Fibroblast of lung (primary cell): Measurements from ENCODE around the gene CCDC127. TPM values are rescaled to one million over a fixed set of nuclear protein-coding genes. Genes with fewer than 3 reads are reported as not detected.

Source experiments
- DNase-seq, 2 donors: peaks; one replicate each; pipeline versions ENCODE4 v3.0.0 to v3.0.0-alpha.2; 2010; ENCODE audit warnings: low read depth in 2 of 2
- H2AFZ ChIP-seq: 2 replicates; pipeline ENCODE4 v1.5.1; 2012; ENCODE audit warnings: low read length, control low read depth, inconsistent platforms
- H3K27ac ChIP-seq: 2 replicates; pipeline ENCODE4 v1.5.1; 2011; ENCODE audit warnings: low read length, control low read depth; ENCODE audit not compliant: insufficient read depth
- H3K27me3 ChIP-seq: 2 replicates; pipeline ENCODE4 v1.5.1; 2011; ENCODE audit warnings: mild to moderate bottlenecking, low read length; ENCODE audit not compliant: control insufficient read depth, insufficient read depth
- H3K36me3 ChIP-seq: 2 replicates; pipeline ENCODE4 v1.5.1; 2011; ENCODE audit warnings: low read length; ENCODE audit not compliant: control insufficient read depth, insufficient read depth
- H3K4me1 ChIP-seq: 2 replicates; pipeline ENCODE4 v1.5.1; 2011; ENCODE audit warnings: low read length; ENCODE audit not compliant: control insufficient read depth, insufficient read depth; ENCODE audit errors: extremely low read depth
- H3K4me2 ChIP-seq: 2 replicates; pipeline ENCODE4 v1.5.1; 2011; ENCODE audit warnings: low read length, control low read depth; ENCODE audit not compliant: insufficient read depth; ENCODE audit errors: extremely low read depth
- H3K4me3 ChIP-seq, 4 experiments: fragments of 200-600 bp in 1 of 4; sonication (generic) in 1 of 4; replicated peaks in 1 of 4; 2 replicates each; pipeline ENCODE4 v1.5.1; 2011 to 2016; ENCODE audit warnings: low read length in 4 of 4, low read depth in 3 of 4, mild to moderate bottlenecking in 3 of 4, control low read depth in 2 of 4, inconsistent platforms in 1 of 4, mixed read lengths in 1 of 4; ENCODE audit not compliant: insufficient read depth in 1 of 4; ENCODE audit errors: control extremely low read depth in 1 of 4
- H3K79me2 ChIP-seq: 2 replicates; pipeline ENCODE4 v1.5.1; 2012; ENCODE audit warnings: mild to moderate bottlenecking, low read length, inconsistent platforms; ENCODE audit not compliant: control insufficient read depth, insufficient read depth
- H3K9ac ChIP-seq: 2 replicates; pipeline ENCODE4 v1.5.1; 2011; ENCODE audit warnings: mild to moderate bottlenecking, low read length, control low read depth; ENCODE audit not compliant: insufficient read depth
- H3K9me3 ChIP-seq: 2 replicates; pipeline ENCODE4 v1.5.1; 2012; ENCODE audit warnings: low read depth, low read length; ENCODE audit not compliant: control insufficient read depth, insufficient read depth
- H4K20me1 ChIP-seq: 2 replicates; pipeline ENCODE4 v1.5.1; 2011; ENCODE audit warnings: low read length; ENCODE audit not compliant: control insufficient read depth, insufficient read depth; ENCODE audit errors: extremely low read depth
- EZH2 ChIP-seq: IDR thresholded peaks from 2 replicates; pipeline ENCODE4 v1.5.1; 2012; ENCODE audit warnings: low read length, control low read depth, mild to moderate bottlenecking; ENCODE audit errors: missing control alignments
- polyA plus RNA-seq, 2 donors: library from polyadenylated mRNA; depleted of rRNA in 1 of 2; stranded (reverse) in 1 of 2; unstranded in 1 of 2; fragments of >200 nt; gene quantifications; 2 replicates each; pipeline ENCODE4 v1.2.1, GENCODE V29; 2011 to 2012; ENCODE audit warnings: missing spikeins in 1 of 2
- total RNA-seq: library from RNA; depleted of rRNA; stranded (reverse); fragments of >200 nt; gene quantifications from 2 replicates; pipeline ENCODE4 v1.2.1, GENCODE V29; 2014
- TF ChIP-seq, protein P1 (sequence below), 2 donors: IDR thresholded peaks in 1 of 2; conservative IDR thresholded peaks in 1 of 2; 1 replicate in 1 of 2; 2 replicates in 1 of 2; pipeline ENCODE4 v1.5.1; 2011 to 2012; ENCODE audit warnings: low read length in 2 of 2, control low read depth in 1 of 2, inconsistent platforms in 1 of 2, low read depth in 1 of 2, mild to moderate bottlenecking in 1 of 2

CCDC127 gene
- total and polyA plus RNA-seq, 2 donors (not counting 1 experiment from before 2014, with no cell fraction given) = 4.8 to 5.6 TPM

- no peaks in the 10 kb centered on the region for H3K36me3 ChIP-seq
- TF ChIP-seq, protein P1, sequence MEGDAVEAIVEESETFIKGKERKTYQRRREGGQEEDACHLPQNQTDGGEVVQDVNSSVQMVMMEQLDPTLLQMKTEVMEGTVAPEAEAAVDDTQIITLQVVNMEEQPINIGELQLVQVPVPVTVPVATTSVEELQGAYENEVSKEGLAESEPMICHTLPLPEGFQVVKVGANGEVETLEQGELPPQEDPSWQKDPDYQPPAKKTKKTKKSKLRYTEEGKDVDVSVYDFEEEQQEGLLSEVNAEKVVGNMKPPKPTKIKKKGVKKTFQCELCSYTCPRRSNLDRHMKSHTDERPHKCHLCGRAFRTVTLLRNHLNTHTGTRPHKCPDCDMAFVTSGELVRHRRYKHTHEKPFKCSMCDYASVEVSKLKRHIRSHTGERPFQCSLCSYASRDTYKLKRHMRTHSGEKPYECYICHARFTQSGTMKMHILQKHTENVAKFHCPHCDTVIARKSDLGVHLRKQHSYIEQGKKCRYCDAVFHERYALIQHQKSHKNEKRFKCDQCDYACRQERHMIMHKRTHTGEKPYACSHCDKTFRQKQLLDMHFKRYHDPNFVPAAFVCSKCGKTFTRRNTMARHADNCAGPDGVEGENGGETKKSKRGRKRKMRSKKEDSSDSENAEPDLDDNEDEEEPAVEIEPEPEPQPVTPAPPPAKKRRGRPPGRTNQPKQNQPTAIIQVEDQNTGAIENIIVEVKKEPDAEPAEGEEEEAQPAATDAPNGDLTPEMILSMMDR (conservative IDR thresholded peaks at IDR 0.05 in 1 of 2, IDR thresholded peaks at IDR 0.05 in 1 of 2; ENCODE audit: low read depth in 1 of 2, low read length in 2 of 2) = no peak
- no peak for TF ChIP-seq EZH2
- no peak overlapping the region for H3K4me3 ChIP-seq
- no peak overlapping the region for H2AFZ ChIP-seq
- H3K79me2 ChIP-seq = no peaks in the 10 kb centered on the region
- H3K4me1 ChIP-seq = peaks cover 3% of the 10 kb centered on the region
- H3K27me3 ChIP-seq = no peaks in the 10 kb centered on the region
- no peaks in the 10 kb centered on the region for H3K9me3 ChIP-seq
- no peak overlapping the region for H3K9ac ChIP-seq
- no peak overlapping the region for H3K27ac ChIP-seq
- H3K4me2 ChIP-seq = no peak overlapping the region
- no peak for DNase-seq
- H4K20me1 ChIP-seq = no peaks in the 10 kb centered on the region
Measured at GRCh38 chr5:186091-187041, 31.6 kb downstream of the CCDC127 start.

GRCh38 chr5:185095-186070, 32.6 kb downstream of the CCDC127 start:
- Histone ChIP-seq H3K4me3 (no peak overlapping the region), H3K4me1 (peaks cover 3% of the 10 kb centered on the region), H3K79me2 (no peaks in the 10 kb centered on the region), H4K20me1 (no peaks in the 10 kb centered on the region), H3K4me2 (no peak overlapping the region), H3K9me3 (no peaks in the 10 kb centered on the region), H3K36me3 (no peaks in the 10 kb centered on the region), H3K27me3 (no peaks in the 10 kb centered on the region), H2AFZ (no peak overlapping the region), H3K9ac (no peak overlapping the region), H3K27ac (no peak overlapping the region)
- TF ChIP-seq, protein P1 (conservative IDR thresholded peaks at IDR 0.05 in 1 of 2, IDR thresholded peaks at IDR 0.05 in 1 of 2; ENCODE audit: low read depth in 1 of 2, low read length in 2 of 2) = no peak
- TF ChIP-seq EZH2 = no peak
- DNase-seq = no peak

DNA sequence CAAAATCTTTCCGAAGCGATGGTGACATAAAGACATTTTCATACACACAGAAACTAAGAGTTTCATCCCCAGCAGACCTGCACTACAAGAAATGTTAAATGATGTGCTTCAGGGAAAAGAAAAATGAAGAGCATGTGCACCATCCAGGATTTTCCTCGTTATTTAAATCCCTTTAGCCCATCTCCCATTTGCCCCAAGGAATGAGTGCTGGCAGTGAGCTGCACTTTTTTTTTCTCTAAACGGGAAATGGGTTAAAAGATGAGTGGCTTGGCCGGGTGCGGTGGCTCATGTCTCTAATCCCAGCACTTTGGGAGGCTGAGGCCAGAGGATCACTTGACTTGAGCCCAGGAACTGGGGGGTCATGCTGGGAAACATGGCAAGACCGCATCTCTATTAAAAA, 33.5 kb downstream of the CCDC127 start:
- Histone ChIP-seq H3K4me3 (no peak overlapping the region), H3K27me3 (peaks cover under 1% of the 10 kb centered on the region), H3K9ac (no peak overlapping the region), H3K4me1 (peaks cover 3% of the 10 kb centered on the region), H3K79me2 (no peaks in the 10 kb centered on the region), H3K27ac (no peak overlapping the region), H2AFZ (no peak overlapping the region), H3K4me2 (no peak overlapping the region), H3K36me3 (no peaks in the 10 kb centered on the region), H3K9me3 (no peaks in the 10 kb centered on the region), H4K20me1 (no peaks in the 10 kb centered on the region)
- no peak for TF ChIP-seq EZH2
- TF ChIP-seq, protein P1 (conservative IDR thresholded peaks at IDR 0.05 in 1 of 2, IDR thresholded peaks at IDR 0.05 in 1 of 2; ENCODE audit: low read depth in 1 of 2, low read length in 2 of 2) = no peak
- DNase-seq = peak in 1 of 2 donors; percentile 22
